OCI-LY3 (cell line): ENCODE data around the gene CD19.

Source experiments
- EZH2phosphoT487 ChIP-seq: fragments of 200-600 bp; shearing (Covaris generic); IDR thresholded peaks from 2 replicates; pipeline ENCODE4 v1.6.1; 2018; ENCODE audit warnings: antibody characterized with exemption, mixed run types, low read depth
- TF ChIP-seq, protein P1 (sequence below): fragments of 200-600, 300-600 bp; sonication (generic); IDR thresholded peaks from 2 replicates; pipeline ENCODE4 v1.5.1; 2014; ENCODE audit warnings: antibody characterized with exemption, low read length, low read depth

- TF ChIP-seq, protein P1, sequence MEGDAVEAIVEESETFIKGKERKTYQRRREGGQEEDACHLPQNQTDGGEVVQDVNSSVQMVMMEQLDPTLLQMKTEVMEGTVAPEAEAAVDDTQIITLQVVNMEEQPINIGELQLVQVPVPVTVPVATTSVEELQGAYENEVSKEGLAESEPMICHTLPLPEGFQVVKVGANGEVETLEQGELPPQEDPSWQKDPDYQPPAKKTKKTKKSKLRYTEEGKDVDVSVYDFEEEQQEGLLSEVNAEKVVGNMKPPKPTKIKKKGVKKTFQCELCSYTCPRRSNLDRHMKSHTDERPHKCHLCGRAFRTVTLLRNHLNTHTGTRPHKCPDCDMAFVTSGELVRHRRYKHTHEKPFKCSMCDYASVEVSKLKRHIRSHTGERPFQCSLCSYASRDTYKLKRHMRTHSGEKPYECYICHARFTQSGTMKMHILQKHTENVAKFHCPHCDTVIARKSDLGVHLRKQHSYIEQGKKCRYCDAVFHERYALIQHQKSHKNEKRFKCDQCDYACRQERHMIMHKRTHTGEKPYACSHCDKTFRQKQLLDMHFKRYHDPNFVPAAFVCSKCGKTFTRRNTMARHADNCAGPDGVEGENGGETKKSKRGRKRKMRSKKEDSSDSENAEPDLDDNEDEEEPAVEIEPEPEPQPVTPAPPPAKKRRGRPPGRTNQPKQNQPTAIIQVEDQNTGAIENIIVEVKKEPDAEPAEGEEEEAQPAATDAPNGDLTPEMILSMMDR = no peak
- TF ChIP-seq EZH2phosphoT487 = no peak
These were observed 28.3 kb upstream of the CD19 start for GRCh38 chr16:28903344-28904042.
